Endometrial microvascular endothelial cells (primary cell): Measurements from ENCODE around the gene UST. TPM values are rescaled to one million over a fixed set of nuclear protein-coding genes. Genes with fewer than 3 reads are reported as not detected.
"Not testable (repeated sequence)": the region's sequence is repeated elsewhere in the genome, so short reads cannot be mapped to it uniquely, and the experiment has no call there.

Source experiments
- in situ Hi-C: cut with HindIII; loops from 2 replicates; pipeline ENCODE4 v1.10.0; 2017; ENCODE audit warnings: low sequenced_read_pairs, low pct_unique_long_range_greater_than_20kb; ENCODE audit errors: inconsistent ontology term
- total RNA-seq: library from RNA; depleted of rRNA; stranded (reverse); fragments of >200 nt; gene quantifications from one replicate; pipeline ENCODE4 v1.2.3, GENCODE V29; 2015; ENCODE audit errors: inconsistent ontology term

Gene UST
- total RNA-seq, 1 donor from 2014 or later, result 0.09 TPM

- in situ Hi-C loops, result no loop called here
Measured at GRCh38 chr6:149003560-149003959, 256.7 kb downstream of the UST start.

GRCh38 chr6:149004664-149005063 lies 257.8 kb downstream of the UST start:
- in situ Hi-C loops, result no loop called here

GRCh38 chr6:149006236-149006635 lies 259.4 kb downstream of the UST start:
- in situ Hi-C loops, result not testable (repeated sequence)

- in situ Hi-C loops, result no loop called here
Measured at GRCh38 chr6:149006671-149007070, 259.8 kb downstream of the UST start.

GRCh38 chr6:149007846-149008245 lies 261.0 kb downstream of the UST start:
- in situ Hi-C loops, result no loop called here

GRCh38 chr6:149008741-149009140 lies 261.9 kb downstream of the UST start:
- in situ Hi-C loops, result no loop called here

GRCh38 chr6:149012040-149012545 lies 265.3 kb downstream of the UST start:
- in situ Hi-C loops, result no loop called here

GRCh38 chr6:149013586-149014344 lies 266.9 kb downstream of the UST start:
- in situ Hi-C loops, result no loop called here

- in situ Hi-C loops, result no loop called here
Measured at GRCh38 chr6:149014631-149015534, 268.1 kb downstream of the UST start.

GRCh38 chr6:149015535-149016525 lies 269.0 kb downstream of the UST start:
- in situ Hi-C loops, result no loop called here

GRCh38 chr6:149016716-149017115 lies 269.9 kb downstream of the UST start:
- in situ Hi-C loops, result no loop called here

GRCh38 chr6:149020319-149020718 lies 273.5 kb downstream of the UST start:
- in situ Hi-C loops, result no loop called here

GRCh38 chr6:149024361-149024760 lies 277.5 kb downstream of the UST start:
- in situ Hi-C loops, result no loop called here

- in situ Hi-C loops, result no loop called here
Measured at GRCh38 chr6:149025061-149025460, 278.2 kb downstream of the UST start.

GRCh38 chr6:149026530-149026942 lies 279.7 kb downstream of the UST start:
- in situ Hi-C loops, result no loop called here

- in situ Hi-C loops, result no loop called here
Measured at GRCh38 chr6:149027484-149027883, 280.7 kb downstream of the UST start.

GRCh38 chr6:149028767-149029405 lies 282.1 kb downstream of the UST start:
- in situ Hi-C loops, result no loop called here

GRCh38 chr6:149031201-149031858 lies 284.5 kb downstream of the UST start:
- in situ Hi-C loops, result no loop called here
